Daoy (cell line): Measurements from ENCODE around the gene PTGER4. TPM values are rescaled to one million over a fixed set of nuclear protein-coding genes. Genes with fewer than 3 reads are reported as not detected.

Source experiments
- total RNA-seq: library from RNA; depleted of rRNA; stranded (reverse); fragments of >200 nt; shearing (Covaris generic); gene quantifications from 2 replicates; pipeline ENCODE4 v1.2.3, GENCODE V29; 2014; rRNA removed

The PTGER4 gene
- total RNA-seq, 1 experiment from 2014 or later, result 4.5 TPM

Other genes starting within 250 kb of the PTGER4 start
- gene TTC33, start 76.0 kb downstream of the PTGER4 start, total RNA-seq, result 14.7 and 16.2 TPM in 2 replicates
- gene PRKAA1, start 118.5 kb downstream of the PTGER4 start, total RNA-seq, result 52.6 and 78.2 TPM in 2 replicates
- 312 and 606 TPM in 2 replicates for gene RPL37, start 155.3 kb downstream of the PTGER4 start, total RNA-seq
- gene CARD6, start 161.5 kb downstream of the PTGER4 start, total RNA-seq, result 2.1 and 2.7 TPM in 2 replicates
- gene C7, start 229.6 kb downstream of the PTGER4 start, total RNA-seq, result 0.33 and 1.0 TPM in 2 replicates